Measurements from ENCODE around the gene RHBDD3.

RHBDD3 gene

GRCh38 chr22:29265929-29266328 is 1.9 kb downstream of the RHBDD3 start:
- Histone ChIP-seq H3K14ac (ENCODE audit: low read length) (no peak overlapping the region), H2BK15ac (ENCODE audit: low read length) (no peak overlapping the region), H3K4me3 (ENCODE audit: low read length in 2 of 2) (peak overlapping the region in 1 of 2 donors; percentile 70), H3K4me1 (ENCODE audit: control insufficient read depth in 2 of 2, insufficient read depth in 1 of 2, low read depth in 1 of 2, low read length in 2 of 2) (peaks cover 11 to 31% of the 10 kb centered on the region in 2 donors), H3K18ac (ENCODE audit: low read length) (no peak overlapping the region), H2BK5ac (ENCODE audit: low read length) (no peak overlapping the region), H4K91ac (ENCODE audit: low read depth, low read length, poor library complexity) (no peak overlapping the region), H2BK12ac (ENCODE audit: low read length) (no peak overlapping the region), H3K79me1 (ENCODE audit: low read depth, low read length) (peaks cover 20% of the 10 kb centered on the region), H3K4me2 (ENCODE audit: insufficient read depth, low read length, poor library complexity, severe bottlenecking) (no peak overlapping the region), H4K8ac (ENCODE audit: low read depth, low read length) (no peak overlapping the region), H3K27me3 (ENCODE audit: control insufficient read depth in 3 of 3, insufficient read depth in 3 of 3, low read depth in 1 of 3, low read length in 3 of 3) (no peaks in the 10 kb centered on the region), H3K4ac (ENCODE audit: low read length) (no peak overlapping the region), H3K9me3 (replicated peaks in 1 of 2; ENCODE audit: control insufficient read depth in 2 of 2, insufficient read depth in 1 of 2, low read depth in 1 of 2, low read length in 2 of 2) (no peaks in the 10 kb centered on the region), H3K9ac (ENCODE audit: low read depth, low read length, poor library complexity) (no peak overlapping the region), H3K23ac (ENCODE audit: low read depth, low read length, poor library complexity) (no peak overlapping the region), H2AK5ac (ENCODE audit: low read depth, low read length) (no peak overlapping the region), H3K36me3 (replicated peaks in 1 of 2; ENCODE audit: control insufficient read depth in 2 of 2, insufficient read depth in 2 of 2, low read length in 2 of 2) (peaks cover 22 to 55% of the 10 kb centered on the region in 2 donors), H2AFZ (ENCODE audit: low read length) (no peak overlapping the region), H2BK120ac (ENCODE audit: low read depth, low read length) (no peak overlapping the region), H3K27ac (replicated peaks; ENCODE audit: low read length) (no peak overlapping the region)
- WGBS, 2 donors (ENCODE audit: extremely low coverage in 2 of 2, insufficient read length in 2 of 2, insufficient replicate concordance in 1 of 2) = no CpG with 5 or more reads among the region's 4 CpGs
- no peak for DNase-seq (ENCODE audit: low spot score)

- Histone ChIP-seq H2AFZ (ENCODE audit: low read length) (no peak overlapping the region), H2BK15ac (ENCODE audit: low read length) (no peak overlapping the region), H3K9ac (ENCODE audit: low read depth, low read length, poor library complexity) (no peak overlapping the region), H2BK12ac (ENCODE audit: low read length) (no peak overlapping the region), H3K4me3 (ENCODE audit: low read length in 2 of 2) (no peak overlapping the region), H3K4me2 (ENCODE audit: insufficient read depth, low read length, poor library complexity, severe bottlenecking) (no peak overlapping the region), H3K4me1 (ENCODE audit: control insufficient read depth in 2 of 2, insufficient read depth in 1 of 2, low read depth in 1 of 2, low read length in 2 of 2) (peaks cover 11 to 25% of the 10 kb centered on the region in 2 donors), H4K8ac (ENCODE audit: low read depth, low read length) (no peak overlapping the region), H4K91ac (ENCODE audit: low read depth, low read length, poor library complexity) (no peak overlapping the region), H3K14ac (ENCODE audit: low read length) (no peak overlapping the region), H3K27ac (replicated peaks; ENCODE audit: low read length) (no peak overlapping the region), H3K4ac (ENCODE audit: low read length) (no peak overlapping the region), H2BK5ac (ENCODE audit: low read length) (no peak overlapping the region), H3K23ac (ENCODE audit: low read depth, low read length, poor library complexity) (no peak overlapping the region), H3K79me1 (ENCODE audit: low read depth, low read length) (peaks cover 20% of the 10 kb centered on the region), H3K18ac (ENCODE audit: low read length) (peak overlapping the region; percentile 16), H3K9me3 (replicated peaks in 1 of 2; ENCODE audit: control insufficient read depth in 2 of 2, insufficient read depth in 1 of 2, low read depth in 1 of 2, low read length in 2 of 2) (no peaks in the 10 kb centered on the region), H3K27me3 (ENCODE audit: control insufficient read depth in 3 of 3, insufficient read depth in 3 of 3, low read depth in 1 of 3, low read length in 3 of 3) (no peaks in the 10 kb centered on the region), H2BK120ac (ENCODE audit: low read depth, low read length) (no peak overlapping the region), H2AK5ac (ENCODE audit: low read depth, low read length) (no peak overlapping the region), H3K36me3 (replicated peaks in 1 of 2; ENCODE audit: control insufficient read depth in 2 of 2, insufficient read depth in 2 of 2, low read length in 2 of 2) (peaks cover 24 to 55% of the 10 kb centered on the region in 2 donors)
- DNase-seq (ENCODE audit: low spot score) = no peak
- WGBS, 2 donors (ENCODE audit: extremely low coverage in 2 of 2, insufficient read length in 2 of 2, insufficient replicate concordance in 1 of 2) = no CpG with 5 or more reads among the region's 7 CpGs
Measured at GRCh38 chr22:29265305-29265704, 2.5 kb downstream of the RHBDD3 start.

- Histone ChIP-seq H3K18ac (ENCODE audit: low read length) (peak overlapping the region; percentile 9), H2BK120ac (ENCODE audit: low read depth, low read length) (no peak overlapping the region), H3K4me2 (ENCODE audit: insufficient read depth, low read length, poor library complexity, severe bottlenecking) (no peak overlapping the region), H3K4me3 (ENCODE audit: low read length in 2 of 2) (peak overlapping the region in 1 of 2 donors; percentile 25), H4K91ac (ENCODE audit: low read depth, low read length, poor library complexity) (no peak overlapping the region), H3K9ac (ENCODE audit: low read depth, low read length, poor library complexity) (peak overlapping the region; percentile 51), H3K79me1 (ENCODE audit: low read depth, low read length) (peaks cover 20% of the 10 kb centered on the region), H2BK5ac (ENCODE audit: low read length) (no peak overlapping the region), H3K14ac (ENCODE audit: low read length) (no peak overlapping the region), H3K23ac (ENCODE audit: low read depth, low read length, poor library complexity) (peak overlapping the region; percentile 81), H2BK12ac (ENCODE audit: low read length) (no peak overlapping the region), H2BK15ac (ENCODE audit: low read length) (no peak overlapping the region), H2AFZ (ENCODE audit: low read length) (no peak overlapping the region), H3K27me3 (ENCODE audit: control insufficient read depth in 3 of 3, insufficient read depth in 3 of 3, low read depth in 1 of 3, low read length in 3 of 3) (no peaks in the 10 kb centered on the region), H3K36me3 (replicated peaks in 1 of 2; ENCODE audit: control insufficient read depth in 2 of 2, insufficient read depth in 2 of 2, low read length in 2 of 2) (peaks cover 34 to 56% of the 10 kb centered on the region in 2 donors), H3K9me3 (replicated peaks in 1 of 2; ENCODE audit: control insufficient read depth in 2 of 2, insufficient read depth in 1 of 2, low read depth in 1 of 2, low read length in 2 of 2) (no peaks in the 10 kb centered on the region), H3K27ac (replicated peaks; ENCODE audit: low read length) (no peak overlapping the region), H3K4me1 (ENCODE audit: control insufficient read depth in 2 of 2, insufficient read depth in 1 of 2, low read depth in 1 of 2, low read length in 2 of 2) (peaks cover 8 to 11% of the 10 kb centered on the region in 2 donors), H3K4ac (ENCODE audit: low read length) (no peak overlapping the region), H2AK5ac (ENCODE audit: low read depth, low read length) (no peak overlapping the region), H4K8ac (ENCODE audit: low read depth, low read length) (peak overlapping the region; percentile 74)
- no peak for DNase-seq (ENCODE audit: low spot score)
- no CpG with 5 or more reads among the region's 14 CpGs for WGBS, 2 donors (ENCODE audit: extremely low coverage in 2 of 2, insufficient read length in 2 of 2, insufficient replicate concordance in 1 of 2)
Measured at GRCh38 chr22:29263791-29264276, 3.9 kb downstream of the RHBDD3 start.

GRCh38 chr22:29260601-29261315 is 7.0 kb downstream of the RHBDD3 start:
- H3K18ac ChIP-seq (ENCODE audit: low read length) = peak overlapping the region; percentile 27
- peak overlapping the region; percentile 70 for H3K9ac ChIP-seq (ENCODE audit: low read depth, low read length, poor library complexity)
- H3K14ac ChIP-seq (ENCODE audit: low read length) = no peak overlapping the region
- H3K4me3 ChIP-seq (ENCODE audit: low read length in 2 of 2) = no peak overlapping the region
- no peak overlapping the region for H2BK12ac ChIP-seq (ENCODE audit: low read length)
- no peak overlapping the region for H2AFZ ChIP-seq (ENCODE audit: low read length)
- no peak overlapping the region for H4K91ac ChIP-seq (ENCODE audit: low read depth, low read length, poor library complexity)
- peak overlapping the region; percentile 95 for H3K23ac ChIP-seq (ENCODE audit: low read depth, low read length, poor library complexity)
- no peak overlapping the region for H2AK5ac ChIP-seq (ENCODE audit: low read depth, low read length)
- H2BK120ac ChIP-seq (ENCODE audit: low read depth, low read length) = peak overlapping the region; percentile 41
- no peaks in the 10 kb centered on the region for H3K27me3 ChIP-seq (ENCODE audit: control insufficient read depth in 3 of 3, insufficient read depth in 3 of 3, low read depth in 1 of 3, low read length in 3 of 3)
- H2BK5ac ChIP-seq (ENCODE audit: low read length) = peak overlapping the region; percentile 53
- H3K4me2 ChIP-seq (ENCODE audit: insufficient read depth, low read length, poor library complexity, severe bottlenecking) = no peak overlapping the region
- no peak overlapping the region for H4K8ac ChIP-seq (ENCODE audit: low read depth, low read length)
- no peaks in the 10 kb centered on the region for H3K9me3 ChIP-seq (replicated peaks in 1 of 2; ENCODE audit: control insufficient read depth in 2 of 2, insufficient read depth in 1 of 2, low read depth in 1 of 2, low read length in 2 of 2)
- WGBS, 2 donors (ENCODE audit: extremely low coverage in 2 of 2, insufficient read length in 2 of 2, insufficient replicate concordance in 1 of 2) = no CpG with 5 or more reads among the region's 17 CpGs
- H3K36me3 ChIP-seq (replicated peaks in 1 of 2; ENCODE audit: control insufficient read depth in 2 of 2, insufficient read depth in 2 of 2, low read length in 2 of 2) = peaks cover 32 to 63% of the 10 kb centered on the region in 2 donors
- no peak overlapping the region for H3K4ac ChIP-seq (ENCODE audit: low read length)
- H3K4me1 ChIP-seq (ENCODE audit: control insufficient read depth in 2 of 2, insufficient read depth in 1 of 2, low read depth in 1 of 2, low read length in 2 of 2) = peaks cover 0 to 2% of the 10 kb centered on the region in 2 donors
- H3K79me1 ChIP-seq (ENCODE audit: low read depth, low read length) = peaks cover 3% of the 10 kb centered on the region
- no peak overlapping the region for H3K27ac ChIP-seq (replicated peaks; ENCODE audit: low read length)
- no peak overlapping the region for H2BK15ac ChIP-seq (ENCODE audit: low read length)
- DNase-seq (ENCODE audit: low spot score) = no peak

Measured in neuronal stem cell (in vitro differentiated cells).